HEK293 (cell line): ENCODE data around the gene ZFHX3.

ENCODE experiments used
- CTCF ChIA-PET: fragments of 350-600 bp; formaldehyde crosslinking; extraction: SDS; loops from one replicate; lab custom pipeline; 2021; ENCODE audit warnings: antibody characterized with exemption; lab: Yijun Ruan, JAX
- POLR2A ChIA-PET: fragments of 300-600 bp; formaldehyde crosslinking; extraction: SDS; loops from one replicate; lab custom pipeline; 2020; ENCODE audit warnings: antibody characterized with exemption, inconsistent platforms; lab: Yijun Ruan, JAX
- H3K27ac ChIP-seq: fragments of 200-500 bp; sonication (Bioruptor generic); 2 replicates; pipeline ENCODE4 v1.5.1; 2014; ENCODE audit warnings: low read depth, low read length, control low read depth, inconsistent platforms; ENCODE audit errors: extremely low read depth
- H3K36me3 ChIP-seq, 2 experiments: fragments of 200-500 bp in 1 of 2; sonication (Bioruptor generic) in 1 of 2; 1 replicate in 1 of 2; 2 replicates in 1 of 2; pipeline ENCODE4 v1.5.1; 2014 to 2017; ENCODE audit warnings: inconsistent platforms in 2 of 2, low read length in 2 of 2; ENCODE audit not compliant: control insufficient read depth in 2 of 2, insufficient read depth in 1 of 2
- H3K4me1 ChIP-seq: fragments of 200-500 bp; sonication (Bioruptor generic); 2 replicates; pipeline ENCODE4 v1.5.1; 2014; ENCODE audit warnings: mild to moderate bottlenecking, low read length, inconsistent platforms; ENCODE audit not compliant: control insufficient read depth, insufficient read depth
- H3K4me3 ChIP-seq: 2 replicates; pipeline ENCODE4 v1.5.1; 2011; ENCODE audit warnings: low read depth, mild to moderate bottlenecking, control low read depth, low read length, moderate library complexity
- H3K9me3 ChIP-seq: fragments of 200-500 bp; sonication (Bioruptor generic); 2 replicates; pipeline ENCODE4 v1.5.1; 2014; ENCODE audit warnings: low read depth, low read length, inconsistent platforms; ENCODE audit not compliant: control insufficient read depth, insufficient read depth
- ATF2 ChIP-seq: fragments of 450-650 bp; formaldehyde crosslinking; IDR thresholded peaks from 2 replicates; pipeline ENCODE4 v1.5.1; 2016; ENCODE audit warnings: missing biosample characterization, missing genetic modification characterization, low read depth
- FEZF1 ChIP-seq: fragments of 450-650 bp; formaldehyde crosslinking; IDR thresholded peaks from 2 replicates; pipeline ENCODE4 v1.5.1; 2016; ENCODE audit warnings: missing biosample characterization, missing genetic modification characterization
- MZF1 ChIP-seq: fragments of 450-650 bp; formaldehyde crosslinking; IDR thresholded peaks from 2 replicates; pipeline ENCODE4 v1.5.1; 2017; ENCODE audit warnings: missing biosample characterization, missing genetic modification characterization, borderline replicate concordance
- PBX3 ChIP-seq: sonication (generic); formaldehyde crosslinking; IDR thresholded peaks from 2 replicates; pipeline ENCODE4 v1.8.1; 2022; ENCODE audit warnings: mild to moderate bottlenecking, moderate library complexity, missing genetic modification reagents
- REPIN1 ChIP-seq: fragments of 450-650 bp; formaldehyde crosslinking; IDR thresholded peaks from 2 replicates; pipeline ENCODE4 v1.5.1; 2017; ENCODE audit warnings: missing biosample characterization, missing genetic modification characterization, low read depth
- TCF7L2 ChIP-seq: IDR thresholded peaks from 2 replicates; pipeline ENCODE4 v1.6.1; 2011; ENCODE audit warnings: low read depth, mild to moderate bottlenecking, inconsistent platforms, low read length, moderate library complexity, borderline replicate concordance
- ZBTB17 ChIP-seq: fragments of 450-650 bp; formaldehyde crosslinking; IDR thresholded peaks from 2 replicates; pipeline ENCODE4 v1.5.1; 2016; ENCODE audit warnings: missing biosample characterization, missing genetic modification characterization
- ZBTB7A ChIP-seq: fragments of 450-650 bp; formaldehyde crosslinking; IDR thresholded peaks from 2 replicates; pipeline ENCODE4 v1.5.1; 2016; ENCODE audit warnings: low read depth, missing biosample characterization, missing genetic modification characterization
- ZFHX2 ChIP-seq: fragments of 450-650 bp; formaldehyde crosslinking; conservative IDR thresholded peaks from 2 replicates; pipeline ENCODE4 v1.5.1; 2016; ENCODE audit warnings: missing biosample characterization, missing genetic modification characterization
- ZFP69B ChIP-seq: fragments of 450-650 bp; formaldehyde crosslinking; IDR thresholded peaks from 2 replicates; pipeline ENCODE4 v1.5.1; 2016; ENCODE audit warnings: missing biosample characterization, missing genetic modification characterization
- ZNF18 ChIP-seq: fragments of 450-650 bp; formaldehyde crosslinking; IDR thresholded peaks from 2 replicates; pipeline ENCODE4 v1.5.1; 2016; ENCODE audit warnings: missing biosample characterization, missing genetic modification characterization
- ZNF214 ChIP-seq: fragments of 450-650 bp; formaldehyde crosslinking; IDR thresholded peaks from 2 replicates; pipeline ENCODE4 v1.5.1; 2017; ENCODE audit warnings: missing biosample characterization, mild to moderate bottlenecking, missing genetic modification characterization, borderline replicate concordance
- ZNF239 ChIP-seq: fragments of 450-650 bp; formaldehyde crosslinking; IDR thresholded peaks from 2 replicates; pipeline ENCODE4 v1.5.1; 2016; ENCODE audit warnings: missing biosample characterization, missing genetic modification characterization
- ZNF266 ChIP-seq: fragments of 450-650 bp; formaldehyde crosslinking; IDR thresholded peaks from 2 replicates; pipeline ENCODE4 v1.5.1; 2016; ENCODE audit warnings: missing biosample characterization, missing genetic modification characterization, low read depth
- ZNF302 ChIP-seq: fragments of 450-650 bp; formaldehyde crosslinking; IDR thresholded peaks from 2 replicates; pipeline ENCODE4 v1.5.1; 2016; ENCODE audit warnings: missing biosample characterization, missing genetic modification characterization, low read depth
- ZNF354C ChIP-seq: fragments of 450-650 bp; formaldehyde crosslinking; IDR thresholded peaks from 2 replicates; pipeline ENCODE4 v1.5.1; 2016; ENCODE audit warnings: missing biosample characterization, missing genetic modification characterization, low read depth, borderline replicate concordance
- ZNF677 ChIP-seq: fragments of 450-650 bp; IDR thresholded peaks from 2 replicates; pipeline ENCODE4 v1.5.0; 2018; ENCODE audit warnings: missing biosample characterization, mild to moderate bottlenecking, missing genetic modification characterization, moderate library complexity
- ZNF792 ChIP-seq: fragments of 450-650 bp; formaldehyde crosslinking; IDR thresholded peaks from 2 replicates; pipeline ENCODE4 v1.5.1; 2016; ENCODE audit warnings: missing biosample characterization, missing genetic modification characterization
- ZNF843 ChIP-seq: fragments of 450-650 bp; formaldehyde crosslinking; IDR thresholded peaks from 2 replicates; pipeline ENCODE4 v1.5.1; 2016; ENCODE audit warnings: missing biosample characterization, missing genetic modification characterization
- TF ChIP-seq, protein P1 (sequence below): fragments of 450-650 bp; formaldehyde crosslinking; IDR thresholded peaks from 2 replicates; pipeline ENCODE4 v1.5.1; 2016; ENCODE audit warnings: missing biosample characterization, missing genetic modification characterization
- TF ChIP-seq, protein P2 (sequence below): fragments of 450-650 bp; formaldehyde crosslinking; IDR thresholded peaks from 2 replicates; pipeline ENCODE4 v1.5.1; 2017; ENCODE audit warnings: missing biosample characterization, missing genetic modification characterization
- TF ChIP-seq, protein P3 (sequence below): fragments of 450-650 bp; formaldehyde crosslinking; IDR thresholded peaks from 2 replicates; pipeline ENCODE4 v1.5.1; 2017; ENCODE audit warnings: missing biosample characterization, missing genetic modification characterization

ZFHX3 gene

GRCh38 chr16:73037845-73038570 is 9.9 kb downstream of the ZFHX3 start:
- Histone ChIP-seq H3K9me3 (no peaks in the 10 kb centered on the region), H3K4me3 (no peak overlapping the region), H3K27ac (peak overlapping the region; percentile 61; the same call in 1 of the 2 replicates), H3K4me1 (peaks cover 42% of the 10 kb centered on the region), H3K36me3 (no peaks in the 10 kb centered on the region)
- TF ChIP-seq ZNF266 (tag by site-specific recombination) (no peak), MZF1 (tag by site-specific recombination) (0 out of 2 replicates have a peak, but pooled peaks have one; percentile 13), ZNF302 (tag by site-specific recombination) (no peak), ZNF792 (tag by site-specific recombination) (no peak), ATF2 (tag by site-specific recombination) (no peak), ZNF214 (tag by site-specific recombination) (no peak), PBX3 (CRISPR knock-in tag) (no peak), FEZF1 (tag by site-specific recombination) (0 out of 2 replicates have a peak, but pooled peaks have one; percentile 33), ZNF677 (tag by site-specific recombination) (no peak), ZFHX2 (tag by site-specific recombination) (no peak), TCF7L2 (peak; percentile 29; the same call in 1 of the 2 replicates), ZBTB7A (tag by site-specific recombination) (no peak), REPIN1 (tag by site-specific recombination) (no peak), ZNF18 (tag by site-specific recombination) (no peak), ZFP69B (tag by site-specific recombination) (no peak), ZNF239 (tag by site-specific recombination) (no peak), ZBTB17 (tag by site-specific recombination) (no peak), ZNF843 (tag by site-specific recombination) (peak; percentile 21; the same call in 1 of the 2 replicates), ZNF354C (no peak)
- TF ChIP-seq, protein P1, sequence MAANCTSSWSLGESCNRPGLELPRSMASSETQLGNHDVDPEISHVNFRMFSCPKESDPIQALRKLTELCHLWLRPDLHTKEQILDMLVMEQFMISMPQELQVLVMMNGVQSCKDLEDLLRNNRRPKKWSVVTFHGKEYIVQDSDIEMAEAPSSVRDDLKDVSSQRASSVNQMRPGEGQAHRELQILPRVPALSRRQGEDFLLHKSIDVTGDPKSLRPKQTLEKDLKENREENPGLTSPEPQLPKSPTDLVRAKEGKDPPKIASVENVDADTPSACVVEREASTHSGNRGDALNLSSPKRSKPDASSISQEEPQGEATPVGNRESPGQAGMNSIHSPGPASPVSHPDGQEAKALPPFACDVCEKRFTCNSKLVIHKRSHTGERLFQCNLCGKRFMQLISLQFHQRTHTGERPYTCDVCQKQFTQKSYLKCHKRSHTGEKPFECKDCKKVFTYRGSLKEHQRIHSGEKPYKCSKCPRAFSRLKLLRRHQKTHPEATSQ (tag by site-specific recombination) = no peak
- TF ChIP-seq, protein P2, sequence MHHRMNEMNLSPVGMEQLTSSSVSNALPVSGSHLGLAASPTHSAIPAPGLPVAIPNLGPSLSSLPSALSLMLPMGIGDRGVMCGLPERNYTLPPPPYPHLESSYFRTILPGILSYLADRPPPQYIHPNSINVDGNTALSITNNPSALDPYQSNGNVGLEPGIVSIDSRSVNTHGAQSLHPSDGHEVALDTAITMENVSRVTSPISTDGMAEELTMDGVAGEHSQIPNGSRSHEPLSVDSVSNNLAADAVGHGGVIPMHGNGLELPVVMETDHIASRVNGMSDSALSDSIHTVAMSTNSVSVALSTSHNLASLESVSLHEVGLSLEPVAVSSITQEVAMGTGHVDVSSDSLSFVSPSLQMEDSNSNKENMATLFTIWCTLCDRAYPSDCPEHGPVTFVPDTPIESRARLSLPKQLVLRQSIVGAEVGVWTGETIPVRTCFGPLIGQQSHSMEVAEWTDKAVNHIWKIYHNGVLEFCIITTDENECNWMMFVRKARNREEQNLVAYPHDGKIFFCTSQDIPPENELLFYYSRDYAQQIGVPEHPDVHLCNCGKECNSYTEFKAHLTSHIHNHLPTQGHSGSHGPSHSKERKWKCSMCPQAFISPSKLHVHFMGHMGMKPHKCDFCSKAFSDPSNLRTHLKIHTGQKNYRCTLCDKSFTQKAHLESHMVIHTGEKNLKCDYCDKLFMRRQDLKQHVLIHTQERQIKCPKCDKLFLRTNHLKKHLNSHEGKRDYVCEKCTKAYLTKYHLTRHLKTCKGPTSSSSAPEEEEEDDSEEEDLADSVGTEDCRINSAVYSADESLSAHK = no peak
- TF ChIP-seq, protein P3, sequence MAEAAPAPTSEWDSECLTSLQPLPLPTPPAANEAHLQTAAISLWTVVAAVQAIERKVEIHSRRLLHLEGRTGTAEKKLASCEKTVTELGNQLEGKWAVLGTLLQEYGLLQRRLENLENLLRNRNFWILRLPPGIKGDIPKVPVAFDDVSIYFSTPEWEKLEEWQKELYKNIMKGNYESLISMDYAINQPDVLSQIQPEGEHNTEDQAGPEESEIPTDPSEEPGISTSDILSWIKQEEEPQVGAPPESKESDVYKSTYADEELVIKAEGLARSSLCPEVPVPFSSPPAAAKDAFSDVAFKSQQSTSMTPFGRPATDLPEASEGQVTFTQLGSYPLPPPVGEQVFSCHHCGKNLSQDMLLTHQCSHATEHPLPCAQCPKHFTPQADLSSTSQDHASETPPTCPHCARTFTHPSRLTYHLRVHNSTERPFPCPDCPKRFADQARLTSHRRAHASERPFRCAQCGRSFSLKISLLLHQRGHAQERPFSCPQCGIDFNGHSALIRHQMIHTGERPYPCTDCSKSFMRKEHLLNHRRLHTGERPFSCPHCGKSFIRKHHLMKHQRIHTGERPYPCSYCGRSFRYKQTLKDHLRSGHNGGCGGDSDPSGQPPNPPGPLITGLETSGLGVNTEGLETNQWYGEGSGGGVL (tag by site-specific recombination) = no peak
- ChIA-PET POLR2A (interaction anchor here (1.5 to 2.2 kb wide), 2 partner anchors 9 kb away, joined by 3 to 6 read pairs; partner anchors contain the start of gene ZFHX3), CTCF (interaction anchor here (0.7 to 2.0 kb wide), 2 partner anchors 30 to 33 kb away, joined by 3 to 4 read pairs; no protein-coding TSS in a partner anchor)
